Neural cell (in vitro differentiated cells): ENCODE data around the gene MAT2A.

Source experiments
- EP300 ChIP-seq: fragments of 450-650 bp; conservative IDR thresholded peaks from 2 replicates; pipeline ENCODE4 v1.6.1; 2014; ENCODE audit warnings: antibody characterized with exemption, mild to moderate bottlenecking, moderate library complexity; ENCODE audit not compliant: poor library complexity, severe bottlenecking
- REST ChIP-seq: IDR thresholded peaks from 2 replicates; pipeline ENCODE4 v1.6.1; 2012; ENCODE audit warnings: borderline replicate concordance

DNA sequence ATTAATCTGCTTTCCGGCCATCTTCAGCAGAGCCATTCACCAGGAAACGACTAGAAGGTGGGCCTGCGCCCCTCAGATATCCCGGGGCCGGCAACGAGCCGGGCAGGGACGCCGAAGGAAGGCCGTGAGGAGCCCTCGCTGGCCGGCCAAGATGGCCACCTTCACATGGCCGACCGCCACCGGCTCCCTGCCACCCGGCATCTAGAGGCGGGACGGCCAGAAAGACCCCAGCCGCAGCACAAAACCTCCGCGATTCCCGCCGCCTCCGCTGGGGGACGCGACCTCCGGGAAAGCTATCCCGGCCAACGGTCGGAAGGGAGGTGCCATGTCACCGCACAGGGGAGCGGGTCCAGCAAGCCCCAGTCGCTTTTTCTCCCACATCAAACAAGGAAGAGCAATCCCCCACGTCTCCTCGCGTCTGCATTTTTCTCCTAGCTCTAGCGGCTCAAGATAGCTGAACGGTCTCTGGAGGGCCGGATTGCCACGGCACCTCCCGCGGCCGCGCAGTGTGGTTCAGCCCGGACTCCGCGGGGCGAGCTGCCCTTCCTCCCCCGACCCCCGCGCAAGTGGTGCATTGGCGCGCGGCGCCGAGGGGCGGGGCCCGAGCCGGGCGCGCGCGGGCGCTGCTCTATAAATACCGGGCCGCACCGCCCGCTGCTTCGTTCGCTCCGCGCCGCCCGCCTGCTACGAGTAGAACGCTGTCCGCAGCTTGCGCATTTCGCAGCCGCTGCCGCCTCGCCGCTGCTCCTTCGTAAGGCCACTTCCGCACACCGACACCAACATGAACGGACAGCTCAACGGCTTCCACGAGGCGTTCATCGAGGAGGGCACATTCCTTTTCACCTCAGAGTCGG lies at the start of gene MAT2A:
- TF ChIP-seq REST, result peak; percentile 74
- TF ChIP-seq EP300, result peak; percentile 75
